ENCODE results near the gene UBA6. TPM values are rescaled to one million over a fixed set of nuclear protein-coding genes. Genes with fewer than 3 reads are reported as not detected.

Gene UBA6
- total RNA-seq, 1 experiment from 2014 or later = 72.2 TPM

DNA sequence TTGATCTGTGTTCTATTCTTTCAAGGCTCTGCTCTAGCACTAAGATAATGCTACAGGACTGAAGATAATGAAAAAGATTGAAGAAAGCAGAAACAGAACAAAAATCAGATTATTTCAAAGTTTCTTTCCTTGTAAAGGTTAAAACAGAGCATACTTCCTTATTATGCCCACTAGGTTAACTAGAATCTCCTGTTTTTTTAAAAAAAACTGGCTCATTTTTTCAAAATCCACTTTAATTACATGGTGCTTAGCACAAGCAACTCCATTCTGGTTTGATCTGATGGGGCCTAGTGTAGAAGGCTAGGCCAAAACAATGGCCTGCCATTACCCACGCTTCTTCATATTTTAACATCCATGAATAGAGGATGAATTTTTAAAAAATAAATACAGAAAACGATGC lies 1.2 kb upstream of the UBA6 start:
- Histone ChIP-seq H3T11ph (ENCODE audit: low read length) (no peak overlapping the region), H3K27ac (ENCODE audit: insufficient read length, low read depth, low read length) (no peak overlapping the region), H2AFZ (ENCODE audit: low read length) (no peak overlapping the region), H2BK120ac (ENCODE audit: low read depth, low read length, poor library complexity, severe bottlenecking) (no peak overlapping the region), H4K8ac (replicated peaks; ENCODE audit: insufficient read length, low read depth, low read length) (no peak overlapping the region), H3K4me1 (ENCODE audit: insufficient read depth, low read length) (no peaks in the 10 kb centered on the region), H2BK15ac (ENCODE audit: low read depth, low read length) (no peak overlapping the region), H2AK5ac (ENCODE audit: insufficient read length, low read length) (no peak overlapping the region), H3K9ac (ENCODE audit: extremely low read depth, insufficient read length, low read length) (no peak overlapping the region), H2BK12ac (ENCODE audit: insufficient read length, low read depth, low read length) (no peak overlapping the region), H3K56ac (ENCODE audit: insufficient read length, low read depth, low read length) (no peak overlapping the region), H3K4me2 (ENCODE audit: insufficient read depth, insufficient read length, low read length) (peak overlapping the region; percentile 25), H3K18ac (ENCODE audit: insufficient read length, low read depth, low read length) (no peak overlapping the region), H3K4ac (ENCODE audit: low read depth, low read length) (no peak overlapping the region), H2BK20ac (ENCODE audit: low read depth, low read length, poor library complexity, severe bottlenecking) (no peak overlapping the region), H3K14ac (ENCODE audit: insufficient read depth, low read length) (no peak overlapping the region), H3K9me3 (ENCODE audit: control insufficient read depth, low read depth, low read length) (no peaks in the 10 kb centered on the region), H3K23ac (ENCODE audit: insufficient read length, low read depth, low read length) (no peak overlapping the region), H2BK5ac (ENCODE audit: insufficient read length, low read length) (no peak overlapping the region), H4K91ac (ENCODE audit: insufficient read length, low read depth, low read length) (no peak overlapping the region), H3K79me1 (ENCODE audit: insufficient read depth, low read depth, low read length, poor library complexity, severe bottlenecking) (peaks cover 8% of the 10 kb centered on the region), H4K5ac (ENCODE audit: insufficient read length, low read depth, low read length) (no peak overlapping the region), H3K27me3 (ENCODE audit: insufficient read depth, low read length) (no peaks in the 10 kb centered on the region), H4K20me1 (ENCODE audit: control insufficient read depth, insufficient read depth, insufficient read length) (no peaks in the 10 kb centered on the region), H3K79me2 (ENCODE audit: insufficient read depth, low read length) (peaks cover 15% of the 10 kb centered on the region), H3K23me2 (ENCODE audit: insufficient read length, low read depth, low read length, poor library complexity, severe bottlenecking) (no peaks in the 10 kb centered on the region)
- peak overlapping the region; percentile 84 to 88 for H3K4me3 Mint-ChIP-seq
- TF ChIP-seq, protein P1, sequence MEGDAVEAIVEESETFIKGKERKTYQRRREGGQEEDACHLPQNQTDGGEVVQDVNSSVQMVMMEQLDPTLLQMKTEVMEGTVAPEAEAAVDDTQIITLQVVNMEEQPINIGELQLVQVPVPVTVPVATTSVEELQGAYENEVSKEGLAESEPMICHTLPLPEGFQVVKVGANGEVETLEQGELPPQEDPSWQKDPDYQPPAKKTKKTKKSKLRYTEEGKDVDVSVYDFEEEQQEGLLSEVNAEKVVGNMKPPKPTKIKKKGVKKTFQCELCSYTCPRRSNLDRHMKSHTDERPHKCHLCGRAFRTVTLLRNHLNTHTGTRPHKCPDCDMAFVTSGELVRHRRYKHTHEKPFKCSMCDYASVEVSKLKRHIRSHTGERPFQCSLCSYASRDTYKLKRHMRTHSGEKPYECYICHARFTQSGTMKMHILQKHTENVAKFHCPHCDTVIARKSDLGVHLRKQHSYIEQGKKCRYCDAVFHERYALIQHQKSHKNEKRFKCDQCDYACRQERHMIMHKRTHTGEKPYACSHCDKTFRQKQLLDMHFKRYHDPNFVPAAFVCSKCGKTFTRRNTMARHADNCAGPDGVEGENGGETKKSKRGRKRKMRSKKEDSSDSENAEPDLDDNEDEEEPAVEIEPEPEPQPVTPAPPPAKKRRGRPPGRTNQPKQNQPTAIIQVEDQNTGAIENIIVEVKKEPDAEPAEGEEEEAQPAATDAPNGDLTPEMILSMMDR (conservative IDR thresholded peaks at IDR 0.05) = no peak
- no peak overlapping the region for H3K27ac Mint-ChIP-seq
- peaks cover 3 to 5% of the 10 kb centered on the region in 2 experiments; a peak in 4 of 5 replicates for H3K9me3 Mint-ChIP-seq
- WGBS (ENCODE audit: extremely low coverage, insufficient read length, low lambda C conversion rate) = no CpG with 5 or more reads among the region's 2 CpGs
- H3K27me3 Mint-ChIP-seq (ENCODE audit: low read depth) = no peaks in the 10 kb centered on the region
- H3K36me3 Mint-ChIP-seq (ENCODE audit: insufficient read depth in 1 of 3, low read depth in 3 of 3) = peaks cover 8 to 21% (median 16%) of the 10 kb centered on the region in 3 experiments
- no peak for DNase-seq
- peaks cover 13 to 15% of the 10 kb centered on the region in 2 experiments for H3K4me1 Mint-ChIP-seq

Measured in H9 (cell line).